ENCODE results near the gene NADSYN1.

GRCh38 chr11:71459076-71459766, 6.2 kb downstream of the NADSYN1 start:
- TF ChIP-seq CTCF (IDR thresholded peaks at IDR 0.05) = no peak
- TF ChIP-seq POLR2AphosphoS5 (IDR thresholded peaks at IDR 0.05) = no peak

Measured in gastroesophageal sphincter (tissue), 3 donors.